ENCODE results near the gene TAS2R8.

The TAS2R8 gene

GRCh38 chr12:10807186-10807585, at the start of gene TAS2R8:
Gene TAS2R8 (minus strand): TSS chr12:10807286. CDS start chr12:10806980, 306 bp downstream.
- in situ Hi-C loops (cut with MboI; ENCODE audit: low sequenced_read_pairs) = no loop called here
- Histone ChIP-seq H3K4me3 (no peak within 1 kb of the TSS), H3K9me3 (no peaks in the 10 kb centered on the region), H3K36me3 (replicated peaks) (no peaks in the 10 kb centered on the region), H3K4me1 (no peaks in the 10 kb centered on the region), H3K27me3 (ENCODE audit: low read depth) (peaks cover 15% of the 10 kb centered on the region)
- no peak for DNase-seq (ENCODE audit: low spot score in 2 of 2)

- Histone ChIP-seq H3K4me1 (no peaks in the 10 kb centered on the region), H3K4me3 (no peak overlapping the region), H3K9me3 (peaks cover 6% of the 10 kb centered on the region), H3K27me3 (ENCODE audit: low read depth) (no peaks in the 10 kb centered on the region), H3K36me3 (replicated peaks) (no peaks in the 10 kb centered on the region)
- DNase-seq (ENCODE audit: low spot score in 2 of 2) = no peak
- in situ Hi-C loops (cut with MboI; ENCODE audit: low sequenced_read_pairs) = no loop called here
These were observed 48.7 kb upstream of the TAS2R8 start for GRCh38 chr12:10855807-10856206.

- in situ Hi-C loops (cut with MboI; ENCODE audit: low sequenced_read_pairs) = no loop called here
- peaks cover 6% of the 10 kb centered on the region for H3K9me3 ChIP-seq
- H3K4me1 ChIP-seq = no peaks in the 10 kb centered on the region
- no peak for DNase-seq (ENCODE audit: low spot score in 2 of 2)
- H3K36me3 ChIP-seq (replicated peaks) = no peaks in the 10 kb centered on the region
- no peak overlapping the region for H3K4me3 ChIP-seq
- no peaks in the 10 kb centered on the region for H3K27me3 ChIP-seq (ENCODE audit: low read depth)
These were observed 46.7 kb upstream of the TAS2R8 start for GRCh38 chr12:10853776-10854175.

DNA sequence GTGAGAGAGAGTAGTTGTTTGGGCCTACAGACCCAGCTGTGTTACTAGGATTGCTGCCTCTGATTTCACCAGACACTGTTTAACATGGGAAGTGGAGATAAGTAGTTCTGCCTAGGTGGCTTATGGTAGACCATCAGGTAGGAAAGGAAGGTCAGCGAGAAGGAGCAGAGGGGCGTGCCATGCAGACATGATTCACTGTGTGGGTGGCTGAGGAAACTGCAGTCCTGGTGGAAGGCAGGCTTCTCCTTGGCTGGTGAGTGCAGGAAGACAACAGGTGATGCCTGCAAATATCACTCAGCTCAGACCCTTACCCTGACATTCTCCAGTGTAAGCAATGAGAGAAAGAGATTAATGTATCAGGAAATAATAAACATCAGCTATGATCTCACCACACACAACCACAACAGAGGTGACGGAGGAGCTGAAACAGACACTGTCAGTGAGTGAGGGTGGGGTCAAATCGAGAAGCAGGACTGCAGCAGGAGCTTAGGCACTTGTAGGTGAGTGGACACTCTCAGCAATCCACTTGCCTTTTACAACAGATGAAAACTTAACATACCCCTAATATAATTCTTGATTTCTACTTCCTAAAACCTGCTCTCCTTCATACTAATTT, 44.3 kb upstream of the TAS2R8 start:
- Histone ChIP-seq H3K4me1 (no peaks in the 10 kb centered on the region), H3K9me3 (peaks cover 3% of the 10 kb centered on the region; the same call in 1 of the 2 replicates), H3K4me3 (no peak overlapping the region), H3K36me3 (replicated peaks) (no peaks in the 10 kb centered on the region), H3K27me3 (ENCODE audit: low read depth) (no peaks in the 10 kb centered on the region)
- in situ Hi-C loops (cut with MboI; ENCODE audit: low sequenced_read_pairs) = no loop called here
- no peak for DNase-seq (ENCODE audit: low spot score in 2 of 2)

GRCh38 chr12:10849425-10849878, 42.4 kb upstream of the TAS2R8 start, which contains the start of gene PRR4:
Gene PRR4 (minus strand): TSS chr12:10849475. CDS start chr12:10849437, 38 bp downstream.
- H3K9me3 ChIP-seq = no peaks in the 10 kb centered on the region
- no peaks in the 10 kb centered on the region for H3K36me3 ChIP-seq (replicated peaks)
- no peaks in the 10 kb centered on the region for H3K4me1 ChIP-seq
- no peaks in the 10 kb centered on the region for H3K27me3 ChIP-seq (ENCODE audit: low read depth)
- in situ Hi-C loops (cut with MboI; ENCODE audit: low sequenced_read_pairs) = no loop called here
- no peak for DNase-seq (ENCODE audit: low spot score in 2 of 2)
- no peak within 1 kb of the TSS for H3K4me3 ChIP-seq

DNA sequence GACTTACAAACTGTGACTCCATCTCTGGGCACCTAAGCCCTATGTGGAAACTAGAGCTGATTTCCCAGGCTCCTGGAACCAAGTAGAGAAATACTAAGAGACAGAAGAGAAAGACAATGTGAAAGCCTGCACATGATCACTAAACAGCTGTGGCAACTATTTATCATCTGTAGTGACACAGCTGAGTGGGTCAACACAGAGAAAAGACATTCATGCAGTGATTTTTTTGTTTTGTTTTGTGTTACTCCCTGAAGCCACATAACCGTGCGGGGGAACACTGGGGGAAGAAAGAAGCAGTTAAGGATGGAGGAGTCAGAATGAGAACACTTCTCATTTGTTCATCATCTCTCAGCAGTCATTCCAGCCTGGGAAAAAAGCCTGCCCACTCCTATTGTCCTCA, 40.7 kb upstream of the TAS2R8 start:
- Histone ChIP-seq H3K27me3 (ENCODE audit: low read depth) (no peaks in the 10 kb centered on the region), H3K36me3 (replicated peaks) (no peaks in the 10 kb centered on the region), H3K4me3 (no peak overlapping the region), H3K9me3 (no peaks in the 10 kb centered on the region), H3K4me1 (no peaks in the 10 kb centered on the region)
- in situ Hi-C loops (cut with MboI; ENCODE audit: low sequenced_read_pairs) = no loop called here
- DNase-seq (ENCODE audit: low spot score in 2 of 2) = no peak

- no peak overlapping the region for H3K4me3 ChIP-seq
- no peaks in the 10 kb centered on the region for H3K27me3 ChIP-seq (ENCODE audit: low read depth)
- peaks cover 9% of the 10 kb centered on the region for H3K4me1 ChIP-seq
- in situ Hi-C loops (cut with MboI; ENCODE audit: low sequenced_read_pairs) = no loop called here
- H3K9me3 ChIP-seq = no peaks in the 10 kb centered on the region
- H3K36me3 ChIP-seq (replicated peaks) = no peaks in the 10 kb centered on the region
- no peak for DNase-seq (ENCODE audit: low spot score in 2 of 2)
These were observed 35.8 kb upstream of the TAS2R8 start for GRCh38 chr12:10842862-10843261.

GRCh38 chr12:10838461-10838860, 31.4 kb upstream of the TAS2R8 start:
- in situ Hi-C loops (cut with MboI; ENCODE audit: low sequenced_read_pairs) = no loop called here
- Histone ChIP-seq H3K4me1 (peaks cover 9% of the 10 kb centered on the region), H3K4me3 (no peak overlapping the region), H3K9me3 (no peaks in the 10 kb centered on the region), H3K36me3 (replicated peaks) (no peaks in the 10 kb centered on the region), H3K27me3 (ENCODE audit: low read depth) (no peaks in the 10 kb centered on the region)
- DNase-seq (ENCODE audit: low spot score in 2 of 2) = peak in 1 of 2 experiments; percentile 91

- Histone ChIP-seq H3K27me3 (ENCODE audit: low read depth) (peaks cover 4% of the 10 kb centered on the region), H3K36me3 (replicated peaks) (no peaks in the 10 kb centered on the region), H3K4me3 (no peak overlapping the region), H3K4me1 (no peaks in the 10 kb centered on the region; the same call in 1 of the 2 replicates), H3K9me3 (no peaks in the 10 kb centered on the region)
- in situ Hi-C loops (cut with MboI; ENCODE audit: low sequenced_read_pairs) = no loop called here
- DNase-seq (ENCODE audit: low spot score in 2 of 2) = no peak
These were observed 22.9 kb upstream of the TAS2R8 start for GRCh38 chr12:10829994-10830393.

GRCh38 chr12:10826258-10826657, 19.2 kb upstream of the TAS2R8 start, which contains the start of gene TAS2R10:
Gene TAS2R10 (minus strand): TSS chr12:10826358. CDS start chr12:10826269, 89 bp downstream.
- in situ Hi-C loops (cut with MboI; ENCODE audit: low sequenced_read_pairs) = no loop called here
- DNase-seq (ENCODE audit: low spot score in 2 of 2) = no peak
- Histone ChIP-seq H3K4me3 (no peak within 1 kb of the TSS), H3K36me3 (replicated peaks) (no peaks in the 10 kb centered on the region), H3K9me3 (no peaks in the 10 kb centered on the region), H3K4me1 (no peaks in the 10 kb centered on the region; the same call in 1 of the 2 replicates), H3K27me3 (ENCODE audit: low read depth) (peaks cover 4% of the 10 kb centered on the region)

- no peak overlapping the region for H3K4me3 ChIP-seq
- no peak for DNase-seq (ENCODE audit: low spot score in 2 of 2)
- no peaks in the 10 kb centered on the region for H3K9me3 ChIP-seq
- peaks cover 4% of the 10 kb centered on the region for H3K27me3 ChIP-seq (ENCODE audit: low read depth)
- H3K4me1 ChIP-seq = no peaks in the 10 kb centered on the region; the same call in 1 of the 2 replicates
- in situ Hi-C loops (cut with MboI; ENCODE audit: low sequenced_read_pairs) = no loop called here
- H3K36me3 ChIP-seq (replicated peaks) = no peaks in the 10 kb centered on the region
These were observed 17.9 kb upstream of the TAS2R8 start for GRCh38 chr12:10824957-10825356.

GRCh38 chr12:10811883-10812536, 4.9 kb upstream of the TAS2R8 start:
- Histone ChIP-seq H3K27me3 (ENCODE audit: low read depth) (peaks cover 7% of the 10 kb centered on the region), H3K9me3 (no peaks in the 10 kb centered on the region; the same call in 1 of the 2 replicates), H3K4me3 (no peak overlapping the region), H3K36me3 (replicated peaks) (no peaks in the 10 kb centered on the region), H3K4me1 (no peaks in the 10 kb centered on the region)
- in situ Hi-C loops (cut with MboI; ENCODE audit: low sequenced_read_pairs) = no loop called here
- DNase-seq (ENCODE audit: low spot score in 2 of 2) = no peak

GRCh38 chr12:10810068-10810467, 3.0 kb upstream of the TAS2R8 start, which contains the start of gene TAS2R9:
Gene TAS2R9 (minus strand): TSS chr12:10810168. CDS start chr12:10810075, 93 bp downstream.
- Histone ChIP-seq H3K4me3 (no peak within 1 kb of the TSS), H3K27me3 (ENCODE audit: low read depth) (peaks cover 15% of the 10 kb centered on the region), H3K4me1 (no peaks in the 10 kb centered on the region), H3K9me3 (no peaks in the 10 kb centered on the region; the same call in 1 of the 2 replicates), H3K36me3 (replicated peaks) (no peaks in the 10 kb centered on the region)
- DNase-seq (ENCODE audit: low spot score in 2 of 2) = no peak
- in situ Hi-C loops (cut with MboI; ENCODE audit: low sequenced_read_pairs) = no loop called here

DNA sequence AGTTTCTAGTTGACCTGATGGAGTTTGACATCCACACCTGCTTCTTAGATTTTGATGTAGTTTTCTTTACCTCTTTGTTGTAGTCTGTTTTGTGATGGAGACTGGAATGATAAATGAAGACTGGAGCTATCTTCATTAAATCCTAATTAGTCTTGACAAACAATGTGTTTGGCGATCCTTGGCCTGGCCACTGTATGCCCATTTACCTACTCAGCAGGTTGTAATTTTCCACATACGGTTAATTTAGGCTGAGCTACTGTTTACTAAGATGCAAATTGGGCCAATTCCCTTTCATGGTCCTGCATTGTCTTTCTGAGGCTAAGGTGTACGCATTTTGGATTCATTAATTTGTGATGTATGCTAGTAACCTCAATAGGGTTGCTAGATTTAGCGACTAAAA, 4.5 kb downstream of the TAS2R8 start, which contains the start of gene TAS2R7:
TSS of gene TAS2R7 (minus strand) at position 41 of the 400 bp plus-strand sequence. CDS start 57 bp downstream, outside the sequence.
- DNase-seq (ENCODE audit: low spot score in 2 of 2) = no peak

More for the DNA sequence above, 4.5 kb downstream of the TAS2R8 start, which contains the start of gene TAS2R7:
- Histone ChIP-seq H3K4me3 (no peak within 1 kb of the TSS), H3K36me3 (replicated peaks) (no peaks in the 10 kb centered on the region), H3K27me3 (ENCODE audit: low read depth) (peaks cover 13% of the 10 kb centered on the region; the same call in 1 of the 2 replicates), H3K4me1 (no peaks in the 10 kb centered on the region), H3K9me3 (no peaks in the 10 kb centered on the region)
- in situ Hi-C loops (cut with MboI; ENCODE audit: low sequenced_read_pairs) = no loop called here
